RWPE2 (cell line): Measurements from ENCODE around the gene SOWAHA.

ENCODE experiments used
- ATAC-seq: fragments of 200-7000 bp; cut with Tn5 transposase; 3 replicates; pipeline ENCODE4 v1.9.1; 2021; ENCODE audit warnings: low read depth
- DNase-seq: peaks from one replicate; pipeline ENCODE4 v3.0.0-alpha.2; 2020; ENCODE audit warnings: low spot score
- H3K27ac ChIP-seq: fragments of 450-650 bp; 2 replicates; pipeline ENCODE4 v1.5.1; 2017; ENCODE audit warnings: mild to moderate bottlenecking; ENCODE audit not compliant: poor library complexity, severe bottlenecking
- H3K27me3 ChIP-seq: fragments of 250-450 bp; sonication (Bioruptor Pico); 2 replicates; pipeline ENCODE4 v1.5.1; 2021; ENCODE audit warnings: mild to moderate bottlenecking, moderate library complexity; ENCODE audit not compliant: insufficient read depth, poor library complexity, severe bottlenecking
- H3K36me3 ChIP-seq: fragments of 250-450 bp; sonication (Bioruptor Pico); 2 replicates; pipeline ENCODE4 v1.5.1; 2020; ENCODE audit warnings: low read depth, mild to moderate bottlenecking, moderate library complexity
- H3K4me1 ChIP-seq: fragments of 250-450 bp; sonication (Bioruptor Pico); 2 replicates; pipeline ENCODE4 v1.5.1; 2021; ENCODE audit warnings: mild to moderate bottlenecking, moderate library complexity; ENCODE audit not compliant: insufficient read depth, poor library complexity, severe bottlenecking
- H3K4me3 ChIP-seq: fragments of 250-450 bp; sonication (Bioruptor Pico); 2 replicates; pipeline ENCODE4 v1.5.1; 2021; ENCODE audit warnings: mild to moderate bottlenecking, moderate library complexity; ENCODE audit not compliant: severe bottlenecking
- H3K9me3 ChIP-seq: fragments of 250-450 bp; sonication (Bioruptor Pico); 2 replicates; pipeline ENCODE4 v1.5.1; 2021; ENCODE audit warnings: mild to moderate bottlenecking, moderate library complexity; ENCODE audit not compliant: severe bottlenecking
- CTCF ChIP-seq: fragments of 450-650 bp; IDR thresholded peaks from one replicate; pipeline ENCODE4 v1.5.1; 2017; ENCODE audit warnings: mild to moderate bottlenecking, moderate library complexity; ENCODE audit not compliant: poor library complexity, severe bottlenecking

Gene SOWAHA

GRCh38 chr5:132834057-132834456, 21.0 kb downstream of the SOWAHA start:
- Histone ChIP-seq H3K36me3 (no peaks in the 10 kb centered on the region), H3K9me3 (no peaks in the 10 kb centered on the region), H3K4me3 (no peak overlapping the region), H3K27me3 (no peaks in the 10 kb centered on the region), H3K27ac (no peak overlapping the region), H3K4me1 (no peaks in the 10 kb centered on the region)
- ATAC-seq = no peak
- TF ChIP-seq CTCF = no peak
- no peak for DNase-seq

GRCh38 chr5:132836852-132837251, 23.8 kb downstream of the SOWAHA start:
- H3K27me3 ChIP-seq = no peaks in the 10 kb centered on the region
- H3K9me3 ChIP-seq = no peaks in the 10 kb centered on the region
- ATAC-seq = no peak
- H3K4me1 ChIP-seq = peaks cover 17% of the 10 kb centered on the region
- no peak overlapping the region for H3K27ac ChIP-seq
- no peak for DNase-seq
- no peaks in the 10 kb centered on the region for H3K36me3 ChIP-seq
- H3K4me3 ChIP-seq = no peak overlapping the region
- TF ChIP-seq CTCF = no peak

GRCh38 chr5:132837868-132838267, 24.8 kb downstream of the SOWAHA start:
- H3K4me1 ChIP-seq = peaks cover 17% of the 10 kb centered on the region
- no peaks in the 10 kb centered on the region for H3K27me3 ChIP-seq
- H3K4me3 ChIP-seq = no peak overlapping the region
- ATAC-seq (no peak), DNase-seq (no peak)
- no peak overlapping the region for H3K27ac ChIP-seq
- no peak for TF ChIP-seq CTCF
- H3K9me3 ChIP-seq = no peaks in the 10 kb centered on the region
- H3K36me3 ChIP-seq = no peaks in the 10 kb centered on the region

DNA sequence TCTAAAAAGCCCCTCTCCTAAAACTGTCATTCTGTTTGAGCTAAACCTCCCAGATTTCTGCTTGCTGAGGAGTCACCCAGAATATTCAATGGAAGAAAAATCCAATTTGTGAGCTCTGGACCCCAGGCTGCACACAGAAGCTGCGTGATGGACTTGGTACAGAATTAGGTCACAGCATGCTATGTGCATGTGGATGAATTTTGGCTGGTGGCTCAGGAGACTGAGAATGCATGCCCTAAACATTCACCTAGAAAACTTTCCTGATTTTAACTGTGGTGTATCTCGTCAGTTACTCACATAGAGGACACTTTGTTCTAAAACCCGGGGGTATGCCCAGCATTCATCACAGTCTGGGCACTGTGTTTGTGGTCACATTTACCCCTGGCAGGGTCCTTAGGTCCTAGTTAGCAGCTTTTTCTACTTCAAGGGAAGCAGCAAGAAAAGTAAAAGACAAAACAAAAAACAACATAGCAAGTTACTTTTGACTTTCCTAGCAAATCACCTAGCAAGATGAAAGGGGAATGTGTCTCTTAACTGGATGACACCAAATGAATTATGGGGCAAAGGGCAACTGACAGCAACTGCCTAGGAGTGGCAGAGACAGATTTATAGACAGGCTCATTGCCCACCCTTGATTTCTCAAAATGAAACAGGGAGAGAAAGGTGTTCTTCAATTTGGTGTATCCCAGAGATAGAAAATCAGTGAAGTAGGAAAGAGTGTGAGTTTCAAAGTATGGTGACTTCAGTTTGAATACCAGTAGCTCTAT, 25.6 kb downstream of the SOWAHA start:
- TF ChIP-seq CTCF = no peak
- Histone ChIP-seq H3K4me3 (no peak overlapping the region), H3K27ac (no peak overlapping the region), H3K9me3 (no peaks in the 10 kb centered on the region), H3K36me3 (no peaks in the 10 kb centered on the region), H3K27me3 (no peaks in the 10 kb centered on the region), H3K4me1 (peaks cover 17% of the 10 kb centered on the region)
- DNase-seq (no peak), ATAC-seq (no peak)
